Heart left ventricle (tissue), 16 donors: ENCODE measurements around the gene DCDC2C. TPM values are rescaled to one million over a fixed set of nuclear protein-coding genes. Genes with fewer than 3 reads are reported as not detected.

ENCODE experiments used
- ATAC-seq, 4 donors: fragments of 200-7000 bp; cut with Tn5 transposase; one replicate each; pipeline ENCODE4 v1.9.1; 2020 to 2022; ENCODE audit warnings: moderate library complexity in 4 of 4, mild to moderate bottlenecking in 3 of 4, moderate number of reproducible peaks in 1 of 4
- DNase-seq, 5 donors: peaks; one replicate each; pipeline ENCODE4 v3.0.0-alpha.2; 2020
- H3K27ac ChIP-seq, 12 donors: fragments of 200-600 bp; sonication (generic) in 4 of 12; one replicate each; pipeline versions ENCODE4 v1.5.0 to v1.8.0; 2016 to 2022; ENCODE audit warnings: mild to moderate bottlenecking in 2 of 12
- H3K27me3 ChIP-seq, 9 donors: fragments of 200-600 bp; sonication (generic) in 2 of 9; one replicate each; pipeline versions ENCODE4 v1.5.1 to v1.8.0; 2016 to 2022; ENCODE audit warnings: mild to moderate bottlenecking in 3 of 9
- H3K36me3 ChIP-seq, 9 donors: fragments of 200-600 bp; sonication (generic) in 2 of 9; one replicate each; pipeline versions ENCODE4 v1.5.0 to v1.8.0; 2018 to 2022; ENCODE audit warnings: mild to moderate bottlenecking in 2 of 9
- H3K4me1 ChIP-seq, 12 donors: fragments of 200-600 bp; sonication (generic) in 4 of 12; one replicate each; pipeline versions ENCODE4 v1.5.0 to v1.8.0; 2016 to 2022; ENCODE audit warnings: mild to moderate bottlenecking in 3 of 12
- H3K4me3 ChIP-seq, 12 donors: fragments of 200-600 bp; sonication (generic) in 4 of 12; one replicate each; pipeline versions ENCODE4 v1.5.0 to v1.8.0; 2017 to 2022; ENCODE audit warnings: mild to moderate bottlenecking in 9 of 12, moderate library complexity in 4 of 12
- H3K9me3 ChIP-seq, 12 donors: fragments of 200-600 bp; sonication (generic) in 4 of 12; one replicate each; pipeline versions ENCODE4 v1.5.0 to v1.8.0; 2016 to 2022; ENCODE audit warnings: mild to moderate bottlenecking in 1 of 12
- POLR2A ChIP-seq, 2 donors: fragments of 450-650 bp; IDR thresholded peaks; one replicate each; pipeline ENCODE4 v1.6.1; 2017; ENCODE audit warnings: antibody characterized with exemption in 2 of 2, mild to moderate bottlenecking in 2 of 2, moderate library complexity in 2 of 2
- WGBS, 4 donors: extraction: QIAGEN DNeasy Blood & Tissue Kit in 2 of 4; methylation state at CpG; one replicate each; pipeline versions ENCODE4 v1.1.5 to v1.1.7; 2013 to 2018; 5-methylcytosine and 5-hydroxymethylcytosine counted together
- intact Hi-C, 10 donors: fragments of 100-400 bp; cut with DNase I; formaldehyde crosslinking; loops; one replicate each; pipeline versions ENCODE4 v1.11.1 to v1.14.2; 2022
- polyA plus RNA-seq, 2 donors: library from polyadenylated mRNA; stranded (reverse); fragments of 200-250 nt; gene quantifications; one replicate each; pipeline ENCODE4 v1.2.3, GENCODE V29; 2013
- total RNA-seq, 9 donors: library from RNA; depleted of rRNA in 2 of 9; stranded (reverse); fragments of >200 nt in 2 of 9; fragmentation: NEBNext Ultra II Directional in 3 of 9; extraction: Animal tissue kit (Norgen Biotek cat#: 25700) in 3 of 9; gene quantifications; one replicate each; pipeline versions ENCODE4 v1.1.0 to v1.2.4, GENCODE V29; 2016 to 2023
- TF ChIP-seq, protein P1 (sequence below), 12 donors: fragments of 200-600 bp; sonication (generic) in 4 of 12; IDR thresholded peaks; one replicate each; pipeline versions ENCODE4 v1.5.0 to v1.8.0; 2018 to 2022; ENCODE audit warnings: antibody characterized with exemption in 12 of 12, mild to moderate bottlenecking in 5 of 12
- donor health status: ischemic (EF 13 %, LVEDD 7.1; RV severe dilation, severe dysfunction).
- donor health status: healthy with polysubstance abuse.
- donor health status: DM: no; HTN: yes; CAD: no.
- donor health status: DM: no; HTN: no; CAD: no.
- donor health status: ischemic (EF 25% LVEDD 6.9; RV normal size, moderate dysfunction).
- donor health status: ischemic (EF 25% LVEDD 5.7; RV mildly dilated, moderate dysfunction).
- donor health status: healthy.
- donor health status: DM: yes; HTN: yes; CAD: no.
- donor health status: ischemic (EF 35%, LVEDD 5.7; RV mildly dilated, moderate dysfunction).
- donor health status: nonischemic (EF 11% LVEDD 7.7; RV severe dilation, severe dysfunction).
- donor health status: DM: yes; HTN: yes; CAD: no.
- donor health status: PGD.
- donor health status: ischemic (EF 29% LVEDD 5.4; RV normal size, mild dysfunction).
- donor health status: nonischemic (EF 23%, LVEDD 6.1; RV moderate dilation, normal function).

Gene DCDC2C
- total and polyA plus RNA-seq, 11 donors = not detected

DNA sequence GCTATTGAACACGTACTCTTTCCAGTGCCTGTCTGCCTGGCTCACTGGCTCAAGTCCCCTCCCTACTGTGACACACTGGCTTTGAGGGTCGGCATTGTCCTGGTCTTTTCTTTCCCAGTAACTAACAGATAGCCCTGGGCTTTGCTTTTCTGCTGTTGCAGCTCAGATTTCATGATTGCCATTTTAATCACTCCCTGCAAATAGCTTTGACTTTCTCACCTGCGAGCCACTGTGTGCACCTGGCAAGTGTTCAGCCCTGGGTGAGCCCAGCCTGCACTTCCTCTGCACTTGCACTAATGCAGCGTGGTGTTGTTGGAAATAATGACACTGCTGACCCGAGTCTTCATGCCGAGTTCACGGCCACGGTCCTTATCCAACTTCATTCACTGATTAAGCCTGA lies 52.9 kb downstream of the DCDC2C start:
- Histone ChIP-seq H3K4me3 (no peak overlapping the region), H3K27me3 (peaks cover 0 to 30% (median 0%) of the 10 kb centered on the region in 9 donors), H3K9me3 (no peaks in the 10 kb centered on the region), H3K27ac (no peak overlapping the region), H3K4me1 (no peaks in the 10 kb centered on the region), H3K36me3 (no peaks in the 10 kb centered on the region)
- DNase-seq (no peak), ATAC-seq (no peak)
- intact Hi-C loops = no loop called here
- 48 to 57% (median 54%) methylated on average over 8 of the region's 8 CpGs for WGBS, 4 donors
- no peak for TF ChIP-seq POLR2A (IDR thresholded peaks at IDR 0.05)

DNA sequence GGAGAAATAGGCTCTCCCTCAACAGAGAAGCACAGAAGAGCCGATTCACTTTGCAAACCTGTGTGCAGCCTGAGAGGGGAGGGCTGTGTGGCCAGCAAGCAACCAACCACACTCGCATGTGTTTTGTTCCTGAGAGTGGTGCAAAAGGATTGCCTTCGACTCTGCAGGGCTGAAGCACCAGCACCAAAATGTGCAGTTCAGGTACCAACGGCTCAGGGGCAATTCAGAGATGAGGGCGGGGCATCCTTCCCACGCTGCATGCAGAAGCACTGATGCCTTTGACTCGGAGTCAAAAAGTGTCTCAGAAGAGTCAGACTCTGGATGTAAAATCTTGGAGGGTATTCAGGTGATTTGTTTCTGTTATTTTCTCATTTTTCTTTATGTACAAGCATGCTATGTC lies 55.5 kb downstream of the DCDC2C start:
- no peaks in the 10 kb centered on the region for H3K9me3 ChIP-seq
- no peak for ATAC-seq
- WGBS, 4 donors = 72 to 77% (median 75%) methylated on average over 6 to 7 of the region's 7 CpGs
- TF ChIP-seq, protein P1, sequence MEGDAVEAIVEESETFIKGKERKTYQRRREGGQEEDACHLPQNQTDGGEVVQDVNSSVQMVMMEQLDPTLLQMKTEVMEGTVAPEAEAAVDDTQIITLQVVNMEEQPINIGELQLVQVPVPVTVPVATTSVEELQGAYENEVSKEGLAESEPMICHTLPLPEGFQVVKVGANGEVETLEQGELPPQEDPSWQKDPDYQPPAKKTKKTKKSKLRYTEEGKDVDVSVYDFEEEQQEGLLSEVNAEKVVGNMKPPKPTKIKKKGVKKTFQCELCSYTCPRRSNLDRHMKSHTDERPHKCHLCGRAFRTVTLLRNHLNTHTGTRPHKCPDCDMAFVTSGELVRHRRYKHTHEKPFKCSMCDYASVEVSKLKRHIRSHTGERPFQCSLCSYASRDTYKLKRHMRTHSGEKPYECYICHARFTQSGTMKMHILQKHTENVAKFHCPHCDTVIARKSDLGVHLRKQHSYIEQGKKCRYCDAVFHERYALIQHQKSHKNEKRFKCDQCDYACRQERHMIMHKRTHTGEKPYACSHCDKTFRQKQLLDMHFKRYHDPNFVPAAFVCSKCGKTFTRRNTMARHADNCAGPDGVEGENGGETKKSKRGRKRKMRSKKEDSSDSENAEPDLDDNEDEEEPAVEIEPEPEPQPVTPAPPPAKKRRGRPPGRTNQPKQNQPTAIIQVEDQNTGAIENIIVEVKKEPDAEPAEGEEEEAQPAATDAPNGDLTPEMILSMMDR (IDR thresholded peaks at IDR 0.05) = no peak
- TF ChIP-seq POLR2A (IDR thresholded peaks at IDR 0.05) = no peak
- no peak for DNase-seq
- H3K4me3 ChIP-seq = no peak overlapping the region
- H3K36me3 ChIP-seq = no peaks in the 10 kb centered on the region
- no peak overlapping the region for H3K27ac ChIP-seq
- H3K27me3 ChIP-seq = peaks cover 0 to 28% (median 0%) of the 10 kb centered on the region in 9 donors
- intact Hi-C loops = no loop called here
- no peaks in the 10 kb centered on the region for H3K4me1 ChIP-seq

DNA sequence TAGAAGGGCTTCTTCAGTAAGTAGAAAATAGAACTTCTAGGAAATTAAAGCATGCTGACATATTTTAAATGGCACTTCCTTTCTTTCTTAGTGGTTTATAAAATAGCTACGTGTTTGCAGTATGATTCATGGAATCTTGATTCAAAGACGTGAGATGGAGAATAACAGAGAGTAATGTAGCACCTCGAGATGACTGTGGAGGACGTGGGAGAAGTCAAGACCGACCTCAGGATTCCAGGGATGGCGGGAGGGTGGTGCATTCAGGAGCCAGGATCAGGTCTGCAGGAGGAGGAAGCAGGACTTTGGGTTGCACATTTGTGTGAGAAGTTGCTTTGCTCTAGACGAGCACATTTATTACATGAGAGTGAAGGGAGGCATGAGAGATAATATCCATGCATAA lies 56.0 kb downstream of the DCDC2C start:
- H3K27me3 ChIP-seq = peaks cover 0 to 26% (median 0%) of the 10 kb centered on the region in 9 donors
- ATAC-seq (no peak), DNase-seq (no peak)
- H3K4me1 ChIP-seq = no peaks in the 10 kb centered on the region
- no peak overlapping the region for H3K4me3 ChIP-seq
- 53 to 62% (median 57%) methylated on average over 7 of the region's 7 CpGs for WGBS, 4 donors
- no peak for TF ChIP-seq POLR2A (IDR thresholded peaks at IDR 0.05)
- H3K9me3 ChIP-seq = no peaks in the 10 kb centered on the region
- H3K27ac ChIP-seq = no peak overlapping the region
- intact Hi-C loops = no loop called here
- no peaks in the 10 kb centered on the region for H3K36me3 ChIP-seq

DNA sequence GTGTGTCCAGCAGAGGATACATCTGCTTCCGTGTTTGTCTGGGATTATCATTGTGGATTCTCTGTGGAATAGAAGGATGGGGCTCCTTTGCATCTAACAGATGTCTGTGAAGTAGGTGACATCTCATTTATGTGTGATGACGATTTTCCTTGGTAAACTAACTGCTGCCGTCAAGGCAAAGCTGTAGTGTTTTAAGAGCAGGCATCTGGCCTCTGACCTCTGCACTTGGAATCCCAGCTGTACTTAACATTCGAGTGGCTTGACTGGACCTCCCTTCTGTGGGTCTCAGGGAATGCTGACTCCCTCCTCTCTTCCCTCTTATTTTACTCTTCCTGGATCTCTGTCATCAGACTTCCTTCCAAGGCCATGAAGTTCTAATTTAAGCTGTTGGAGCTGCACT lies 56.4 kb downstream of the DCDC2C start:
- intact Hi-C loops = no loop called here
- ATAC-seq = no peak
- no peaks in the 10 kb centered on the region for H3K4me1 ChIP-seq
- WGBS, 4 donors = 31 to 43% (median 37%) methylated on average over 4 of the region's 4 CpGs
- no peak for DNase-seq
- H3K4me3 ChIP-seq = no peak overlapping the region
- no peak overlapping the region for H3K27ac ChIP-seq
- H3K9me3 ChIP-seq = no peaks in the 10 kb centered on the region
- no peaks in the 10 kb centered on the region for H3K36me3 ChIP-seq
- TF ChIP-seq, protein P1 (IDR thresholded peaks at IDR 0.05) = no peak
- TF ChIP-seq POLR2A (IDR thresholded peaks at IDR 0.05) = no peak
- peaks cover 0 to 26% (median 0%) of the 10 kb centered on the region in 9 donors for H3K27me3 ChIP-seq

DNA sequence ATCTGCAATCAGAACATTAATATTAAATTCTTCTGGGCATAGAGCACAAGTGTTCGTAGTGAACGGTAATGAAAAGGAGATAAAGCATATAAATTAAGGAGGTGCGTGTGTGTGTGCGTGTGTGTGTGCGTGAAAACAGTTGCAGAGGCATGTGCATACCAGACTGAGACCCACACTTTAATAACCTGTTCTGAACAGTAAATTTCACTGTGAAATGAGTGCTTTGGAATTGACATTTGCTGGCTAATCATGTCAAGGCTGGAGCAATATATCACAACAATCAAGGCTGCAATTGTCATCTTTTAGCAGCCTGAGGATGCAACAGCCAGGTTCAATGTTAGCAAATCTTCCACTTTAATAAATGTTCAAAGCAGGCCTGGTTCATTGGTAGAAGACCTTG lies 57.9 kb downstream of the DCDC2C start:
- Histone ChIP-seq H3K36me3 (no peaks in the 10 kb centered on the region), H3K27ac (no peak overlapping the region), H3K9me3 (no peaks in the 10 kb centered on the region), H3K4me3 (no peak overlapping the region), H3K27me3 (peaks cover 0 to 26% (median 0%) of the 10 kb centered on the region in 9 donors), H3K4me1 (no peaks in the 10 kb centered on the region)
- TF ChIP-seq, protein P1 (IDR thresholded peaks at IDR 0.05) = no peak
- ATAC-seq = no peak
- DNase-seq = no peak
- 92 to 94% (median 94%) methylated on average over 5 of the region's 5 CpGs for WGBS, 4 donors
- intact Hi-C loops = no loop called here
